ENCODE measurements around the gene CHST3.

Gene CHST3

GRCh38 chr10:71938211-71938610 is 26.0 kb upstream of the CHST3 start:
- H3K27ac Mint-ChIP-seq = no peak overlapping the region
- ATAC-seq (ENCODE audit: low read depth) (no peak), DNase-seq (ENCODE audit: low spot score in 2 of 2) (no peak)
- peaks cover 6% of the 10 kb centered on the region for H3K4me1 Mint-ChIP-seq
- H3K36me3 Mint-ChIP-seq = peaks cover 24% of the 10 kb centered on the region
- H3K27me3 Mint-ChIP-seq = peaks cover 15% of the 10 kb centered on the region
- H3K9me3 Mint-ChIP-seq = peaks cover 26% of the 10 kb centered on the region
- H3K4me3 Mint-ChIP-seq = no peak overlapping the region

GRCh38 chr10:71939304-71939703 is 24.9 kb upstream of the CHST3 start:
- no peak for DNase-seq (ENCODE audit: low spot score in 2 of 2)
- peaks cover 21% of the 10 kb centered on the region for H3K9me3 Mint-ChIP-seq
- peaks cover 6% of the 10 kb centered on the region for H3K4me1 Mint-ChIP-seq
- no peak overlapping the region for H3K4me3 Mint-ChIP-seq
- H3K27me3 Mint-ChIP-seq = peaks cover 14% of the 10 kb centered on the region
- H3K36me3 Mint-ChIP-seq = peaks cover 24% of the 10 kb centered on the region
- no peak overlapping the region for H3K27ac Mint-ChIP-seq
- peak; percentile 29 for ATAC-seq (ENCODE audit: low read depth)

- peaks cover 19% of the 10 kb centered on the region for H3K9me3 Mint-ChIP-seq
- DNase-seq (ENCODE audit: low spot score in 2 of 2) (no peak), ATAC-seq (ENCODE audit: low read depth) (no peak)
- H3K27me3 Mint-ChIP-seq = peaks cover 13% of the 10 kb centered on the region
- H3K4me3 Mint-ChIP-seq = no peak overlapping the region
- H3K36me3 Mint-ChIP-seq = peaks cover 22% of the 10 kb centered on the region
- peaks cover 6% of the 10 kb centered on the region for H3K4me1 Mint-ChIP-seq
- no peak overlapping the region for H3K27ac Mint-ChIP-seq
Measured at GRCh38 chr10:71939861-71940474, 24.2 kb upstream of the CHST3 start.

- Mint-ChIP-seq H3K27me3 (peaks cover 13% of the 10 kb centered on the region), H3K9me3 (peaks cover 17% of the 10 kb centered on the region), H3K36me3 (peaks cover 21% of the 10 kb centered on the region), H3K4me3 (no peak overlapping the region), H3K27ac (no peak overlapping the region), H3K4me1 (peaks cover 6% of the 10 kb centered on the region)
- DNase-seq (ENCODE audit: low spot score in 2 of 2) = no peak
- ATAC-seq (ENCODE audit: low read depth) = no peak
Measured at GRCh38 chr10:71940752-71941151, 23.4 kb upstream of the CHST3 start.

- Mint-ChIP-seq H3K27me3 (peaks cover 13% of the 10 kb centered on the region), H3K4me3 (no peak overlapping the region), H3K27ac (no peak overlapping the region), H3K36me3 (peaks cover 23% of the 10 kb centered on the region), H3K4me1 (peaks cover 6% of the 10 kb centered on the region), H3K9me3 (peaks cover 21% of the 10 kb centered on the region)
- DNase-seq (ENCODE audit: low spot score in 2 of 2) (no peak), ATAC-seq (ENCODE audit: low read depth) (no peak)
Measured at GRCh38 chr10:71941318-71941717, 22.9 kb upstream of the CHST3 start.

- ATAC-seq (ENCODE audit: low read depth) = no peak
- Mint-ChIP-seq H3K36me3 (peaks cover 13% of the 10 kb centered on the region), H3K4me1 (no peaks in the 10 kb centered on the region), H3K27me3 (peaks cover 8% of the 10 kb centered on the region), H3K4me3 (no peak overlapping the region), H3K9me3 (peaks cover 18% of the 10 kb centered on the region), H3K27ac (no peak overlapping the region)
- no peak for DNase-seq (ENCODE audit: low spot score in 2 of 2)
Measured at GRCh38 chr10:71945819-71946474, 18.2 kb upstream of the CHST3 start.

- H3K27ac Mint-ChIP-seq = no peak overlapping the region
- H3K9me3 Mint-ChIP-seq = peaks cover 14% of the 10 kb centered on the region
- peaks cover 10% of the 10 kb centered on the region for H3K36me3 Mint-ChIP-seq
- H3K4me1 Mint-ChIP-seq = no peaks in the 10 kb centered on the region
- no peak overlapping the region for H3K4me3 Mint-ChIP-seq
- peaks cover 6% of the 10 kb centered on the region for H3K27me3 Mint-ChIP-seq
- ATAC-seq (ENCODE audit: low read depth) (no peak), DNase-seq (ENCODE audit: low spot score in 2 of 2) (no peak)
Measured at GRCh38 chr10:71946700-71947099, 17.5 kb upstream of the CHST3 start.

GRCh38 chr10:71948496-71949067 is 15.6 kb upstream of the CHST3 start:
- DNase-seq (ENCODE audit: low spot score in 2 of 2) (no peak), ATAC-seq (ENCODE audit: low read depth) (no peak)
- Mint-ChIP-seq H3K4me1 (no peaks in the 10 kb centered on the region), H3K27me3 (peaks cover 4% of the 10 kb centered on the region), H3K4me3 (no peak overlapping the region), H3K36me3 (peaks cover 6% of the 10 kb centered on the region), H3K9me3 (peaks cover 11% of the 10 kb centered on the region), H3K27ac (no peak overlapping the region)

GRCh38 chr10:71950683-71951082 is 13.5 kb upstream of the CHST3 start:
- peaks cover 12% of the 10 kb centered on the region for H3K36me3 Mint-ChIP-seq
- H3K27me3 Mint-ChIP-seq = peaks cover 6% of the 10 kb centered on the region
- DNase-seq (ENCODE audit: low spot score in 2 of 2) = no peak
- H3K4me1 Mint-ChIP-seq = no peaks in the 10 kb centered on the region
- H3K4me3 Mint-ChIP-seq = no peak overlapping the region
- H3K9me3 Mint-ChIP-seq = peaks cover 19% of the 10 kb centered on the region
- ATAC-seq (ENCODE audit: low read depth) = no peak
- H3K27ac Mint-ChIP-seq = no peak overlapping the region

GRCh38 chr10:71952745-71953144 is 11.4 kb upstream of the CHST3 start:
- H3K27me3 Mint-ChIP-seq = peaks cover 9% of the 10 kb centered on the region
- peaks cover 9% of the 10 kb centered on the region for H3K36me3 Mint-ChIP-seq
- H3K27ac Mint-ChIP-seq = no peak overlapping the region
- peaks cover 19% of the 10 kb centered on the region for H3K9me3 Mint-ChIP-seq
- no peaks in the 10 kb centered on the region for H3K4me1 Mint-ChIP-seq
- DNase-seq (ENCODE audit: low spot score in 2 of 2) (no peak), ATAC-seq (ENCODE audit: low read depth) (no peak)
- no peak overlapping the region for H3K4me3 Mint-ChIP-seq

- no peak overlapping the region for H3K4me3 Mint-ChIP-seq
- DNase-seq (ENCODE audit: low spot score in 2 of 2) (no peak), ATAC-seq (ENCODE audit: low read depth) (no peak)
- peaks cover 16% of the 10 kb centered on the region for H3K9me3 Mint-ChIP-seq
- H3K4me1 Mint-ChIP-seq = peaks cover 4% of the 10 kb centered on the region
- H3K27me3 Mint-ChIP-seq = peaks cover 20% of the 10 kb centered on the region
- H3K27ac Mint-ChIP-seq = no peak overlapping the region
- H3K36me3 Mint-ChIP-seq = peaks cover 7% of the 10 kb centered on the region
Measured at GRCh38 chr10:71957546-71958275, 6.5 kb upstream of the CHST3 start.

- Mint-ChIP-seq H3K27ac (no peak overlapping the region), H3K4me1 (peaks cover 4% of the 10 kb centered on the region), H3K27me3 (peaks cover 25% of the 10 kb centered on the region), H3K9me3 (peaks cover 16% of the 10 kb centered on the region), H3K36me3 (peaks cover 7% of the 10 kb centered on the region), H3K4me3 (no peak overlapping the region)
- no peak for ATAC-seq (ENCODE audit: low read depth)
- no peak for DNase-seq (ENCODE audit: low spot score in 2 of 2)
Measured at GRCh38 chr10:71959526-71959925, 4.7 kb upstream of the CHST3 start.

- ATAC-seq (ENCODE audit: low read depth) (no peak), DNase-seq (ENCODE audit: low spot score in 2 of 2) (no peak)
- Mint-ChIP-seq H3K4me1 (peaks cover 4% of the 10 kb centered on the region), H3K27ac (no peak overlapping the region), H3K9me3 (peaks cover 6% of the 10 kb centered on the region), H3K4me3 (no peak overlapping the region), H3K36me3 (peaks cover 2% of the 10 kb centered on the region), H3K27me3 (peaks cover 35% of the 10 kb centered on the region)
Measured at GRCh38 chr10:71961831-71962230, 2.4 kb upstream of the CHST3 start.

- Mint-ChIP-seq H3K4me1 (peaks cover 4% of the 10 kb centered on the region), H3K27me3 (peaks cover 32% of the 10 kb centered on the region), H3K27ac (no peak overlapping the region), H3K4me3 (peak overlapping the region; percentile 44), H3K36me3 (peaks cover 2% of the 10 kb centered on the region), H3K9me3 (peaks cover 3% of the 10 kb centered on the region)
- ATAC-seq (ENCODE audit: low read depth) (no peak), DNase-seq (ENCODE audit: low spot score in 2 of 2) (no peak)
Measured at GRCh38 chr10:71962901-71963300, 1.3 kb upstream of the CHST3 start.

Measured in memory B cell (primary cell).